ENCODE data around the gene PALD1. TPM values are rescaled to one million over a fixed set of nuclear protein-coding genes. Genes with fewer than 3 reads are reported as not detected.
A peak's percentile ranks its signal among the peaks of the same experiment; 100 is the strongest.
"Not testable (repeated sequence)": the region's sequence is repeated elsewhere in the genome, so short reads cannot be mapped to it uniquely, and the experiment has no call there.

The PALD1 gene
- total RNA-seq, 2 experiments from 2014 or later: 0.41 to 0.48 TPM

DNA sequence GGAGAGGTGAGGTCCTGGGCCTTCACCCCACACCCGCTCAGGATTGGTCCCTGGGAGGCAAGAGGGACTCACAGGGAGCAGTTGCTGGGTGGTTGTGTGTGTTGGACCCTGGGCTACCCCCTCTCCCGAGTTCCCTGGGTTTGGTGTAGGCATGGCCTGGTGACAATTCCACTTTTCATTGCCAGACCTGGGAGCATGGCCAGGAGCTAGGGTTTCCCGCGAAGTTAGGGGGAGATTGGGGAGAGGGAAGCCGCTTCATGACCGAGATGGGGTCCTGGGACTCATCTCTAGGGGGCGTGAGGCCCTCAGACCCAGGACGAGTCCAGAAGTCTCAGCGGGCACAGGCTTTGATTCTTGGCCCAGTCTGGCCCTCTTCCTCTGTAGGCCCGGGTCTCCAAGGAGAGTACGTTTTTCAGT is 606 bp downstream of the PALD1 start:
- H3K4me1 Mint-ChIP-seq (ENCODE audit: low read depth): peaks cover 32% of the 10 kb centered on the region
- no peaks in the 10 kb centered on the region for H3K36me3 Mint-ChIP-seq
- intact Hi-C loops (cut with micrococcal nuclease): loop anchor here (5.0 kb wide), 2 partner anchors 77 to 338 kb away; partner anchors contain the start of genes EIF4EBP2 and SGPL1
- CTCF ChIA-PET: interaction anchor here (0.7 kb wide), 1 partner anchor 257 kb away, joined by 3 read pairs; no protein-coding TSS in a partner anchor
- no peaks in the 10 kb centered on the region for H3K9me3 Mint-ChIP-seq
- DNase-seq: no peak
- H3K4me3 Mint-ChIP-seq: no peak overlapping the region
- POLR2A ChIA-PET: no interaction called here
- no peak overlapping the region for H3K27ac Mint-ChIP-seq
- H3K27me3 Mint-ChIP-seq: peaks cover 10% of the 10 kb centered on the region

DNA sequence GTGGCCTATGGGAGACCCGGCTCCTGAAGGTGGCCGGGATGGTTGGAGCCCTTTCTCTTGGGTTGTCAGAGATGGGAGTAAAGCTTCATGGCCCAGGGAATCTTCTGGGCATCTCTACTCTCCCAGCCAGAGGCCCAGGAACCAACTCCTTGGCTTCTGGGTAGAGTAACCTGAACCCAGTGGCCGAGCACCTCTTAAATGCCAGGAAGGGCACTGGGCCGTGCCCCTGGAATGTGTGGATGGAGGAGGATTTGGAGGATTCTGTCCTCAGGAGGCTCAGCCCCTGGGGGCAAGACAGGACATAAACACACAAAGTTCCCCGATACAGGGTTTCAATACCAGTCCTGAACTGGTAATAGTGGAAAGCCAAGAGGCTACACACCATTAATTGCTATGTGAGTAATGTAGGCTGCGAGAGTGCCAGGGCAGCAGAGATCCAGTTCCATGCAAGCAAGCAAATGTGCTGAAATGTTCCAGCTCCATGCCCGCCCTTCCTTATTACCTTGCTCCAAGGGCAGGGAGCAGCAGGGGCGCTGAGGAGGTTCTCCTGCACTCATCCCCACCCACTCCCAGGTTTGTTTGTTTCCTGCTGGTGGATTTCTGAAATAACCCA is 1.2 kb downstream of the PALD1 start:
- Mint-ChIP-seq H3K27me3 (peaks cover 10% of the 10 kb centered on the region), H3K4me1 (ENCODE audit: low read depth) (peaks cover 32% of the 10 kb centered on the region), H3K9me3 (no peaks in the 10 kb centered on the region), H3K36me3 (no peaks in the 10 kb centered on the region), H3K27ac (no peak overlapping the region), H3K4me3 (peak overlapping the region; percentile 17)
- CTCF ChIA-PET: interaction anchor here (0.7 kb wide), 1 partner anchor 258 kb away, joined by 3 read pairs; no protein-coding TSS in a partner anchor
- DNase-seq: no peak
- POLR2A ChIA-PET: no interaction called here
- intact Hi-C loops (cut with micrococcal nuclease): loop anchor here (5.0 kb wide), 2 partner anchors 77 to 338 kb away; partner anchors contain the start of genes EIF4EBP2 and SGPL1

DNA sequence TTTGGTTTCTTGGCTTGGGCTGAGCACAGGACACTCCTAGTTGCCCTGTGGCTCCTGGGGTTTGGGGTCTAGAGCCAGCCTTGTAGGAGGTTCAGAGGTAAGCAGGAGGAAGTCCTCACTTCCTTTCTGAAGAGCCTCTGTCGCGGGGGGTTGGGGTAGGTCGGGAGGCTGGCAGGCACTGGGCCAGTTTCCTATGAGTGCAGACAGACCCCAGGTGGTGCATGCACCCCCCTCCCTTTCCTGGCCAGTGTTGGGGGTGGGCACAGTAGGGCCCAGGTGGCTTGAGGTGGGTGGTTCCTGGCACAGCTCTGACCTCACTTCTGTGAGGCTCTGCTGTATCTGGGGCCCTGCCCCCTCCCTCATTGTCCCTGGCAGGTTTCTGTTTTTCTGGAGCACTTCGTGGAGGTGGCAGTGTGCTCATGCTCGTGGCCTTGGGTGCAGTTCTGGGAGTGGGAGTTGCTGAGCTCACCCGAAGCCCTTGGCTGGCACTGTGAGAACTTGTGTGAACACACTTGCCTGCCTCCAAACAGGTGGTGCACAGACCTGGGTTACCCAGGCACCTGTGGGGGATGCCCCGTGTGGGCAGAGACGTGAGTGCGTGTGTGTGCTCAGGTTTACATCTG is 1.8 kb downstream of the PALD1 start:
- Mint-ChIP-seq H3K4me3 (peak overlapping the region; percentile 17), H3K27me3 (peaks cover 8% of the 10 kb centered on the region)
- CTCF ChIA-PET: interaction anchor here (0.6 kb wide), 1 partner anchor 320 kb away, joined by 3 read pairs; no protein-coding TSS in a partner anchor

DNA sequence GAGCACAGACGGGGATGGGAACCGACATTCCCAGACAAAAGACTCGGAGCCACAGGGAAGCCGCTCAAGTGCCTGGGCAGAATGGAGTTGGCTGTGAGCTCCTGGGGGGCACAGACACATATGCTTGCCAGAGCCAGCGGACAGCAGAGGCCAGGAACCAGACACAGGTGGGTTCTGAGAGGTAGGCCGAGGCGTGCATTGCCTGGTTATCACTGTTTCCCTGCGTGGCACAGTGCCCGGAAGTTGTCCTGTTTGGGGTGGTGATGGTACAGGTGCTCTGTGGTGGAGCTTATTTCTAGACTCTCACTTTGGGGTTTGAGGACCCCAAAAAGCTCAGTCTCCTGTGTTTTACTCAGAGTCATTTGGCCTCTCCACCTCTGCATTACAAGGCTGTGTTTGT is 2.5 kb downstream of the PALD1 start:
- intact Hi-C loops (cut with micrococcal nuclease): no loop called here
- no peaks in the 10 kb centered on the region for H3K9me3 Mint-ChIP-seq
- H3K4me1 Mint-ChIP-seq (ENCODE audit: low read depth): peaks cover 32% of the 10 kb centered on the region
- no peak overlapping the region for H3K27ac Mint-ChIP-seq
- DNase-seq: no peak
- ChIA-PET POLR2A (no interaction called here), CTCF (interaction anchor here (0.6 kb wide), 1 partner anchor 320 kb away, joined by 3 read pairs; no protein-coding TSS in a partner anchor)
- peaks cover 8% of the 10 kb centered on the region for H3K27me3 Mint-ChIP-seq
- H3K4me3 Mint-ChIP-seq: no peak overlapping the region
- H3K36me3 Mint-ChIP-seq: no peaks in the 10 kb centered on the region

More for the DNA sequence above, 1.8 kb downstream of the PALD1 start:
- intact Hi-C loops (cut with micrococcal nuclease): no loop called here
- H3K9me3 Mint-ChIP-seq: no peaks in the 10 kb centered on the region
- no peaks in the 10 kb centered on the region for H3K36me3 Mint-ChIP-seq
- POLR2A ChIA-PET: no interaction called here
- peak; percentile 25 for DNase-seq
- H3K4me1 Mint-ChIP-seq (ENCODE audit: low read depth): peaks cover 32% of the 10 kb centered on the region
- H3K27ac Mint-ChIP-seq: no peak overlapping the region

DNA sequence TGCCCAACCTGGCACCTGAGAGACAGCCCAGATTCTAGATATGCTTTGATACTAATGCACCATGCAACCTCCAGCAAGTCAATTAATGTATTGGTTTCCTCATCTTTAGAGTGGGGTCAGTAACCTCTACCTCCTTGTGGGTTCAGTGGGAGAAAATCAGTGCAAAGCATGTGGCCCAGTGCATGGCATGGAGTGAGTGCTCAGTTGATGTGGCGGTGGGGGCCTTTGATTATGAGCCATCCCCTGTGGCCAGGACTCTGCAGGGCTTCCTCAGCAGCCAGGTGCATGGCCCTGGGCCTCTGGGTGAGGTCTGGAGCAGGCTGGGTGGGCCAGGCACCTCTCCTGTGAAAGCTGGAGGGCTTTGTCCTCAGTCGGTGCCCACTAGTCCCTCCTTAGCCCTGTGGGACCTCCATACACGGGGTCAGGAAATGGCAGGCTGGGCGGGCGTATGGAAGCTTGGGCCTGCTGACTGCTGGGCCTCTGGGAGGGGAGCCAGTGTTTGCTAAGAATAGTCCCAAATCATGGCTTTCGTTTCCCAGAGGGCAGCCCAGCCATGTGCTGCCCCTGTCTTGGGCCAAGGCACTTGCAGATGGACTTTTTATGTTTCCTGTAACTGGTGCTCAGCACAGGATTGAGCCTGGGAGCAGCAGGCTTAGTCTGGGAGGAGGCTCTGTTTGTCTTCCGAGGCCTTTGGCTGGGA is 3.4 kb downstream of the PALD1 start:
- Mint-ChIP-seq H3K36me3 (no peaks in the 10 kb centered on the region), H3K4me1 (ENCODE audit: low read depth) (peaks cover 29% of the 10 kb centered on the region), H3K4me3 (no peak overlapping the region), H3K27me3 (peaks cover 6% of the 10 kb centered on the region), H3K27ac (no peak overlapping the region), H3K9me3 (no peaks in the 10 kb centered on the region)
- intact Hi-C loops (cut with micrococcal nuclease): no loop called here
- ChIA-PET POLR2A (no interaction called here), CTCF (no interaction called here)
- no peak for DNase-seq

DNA sequence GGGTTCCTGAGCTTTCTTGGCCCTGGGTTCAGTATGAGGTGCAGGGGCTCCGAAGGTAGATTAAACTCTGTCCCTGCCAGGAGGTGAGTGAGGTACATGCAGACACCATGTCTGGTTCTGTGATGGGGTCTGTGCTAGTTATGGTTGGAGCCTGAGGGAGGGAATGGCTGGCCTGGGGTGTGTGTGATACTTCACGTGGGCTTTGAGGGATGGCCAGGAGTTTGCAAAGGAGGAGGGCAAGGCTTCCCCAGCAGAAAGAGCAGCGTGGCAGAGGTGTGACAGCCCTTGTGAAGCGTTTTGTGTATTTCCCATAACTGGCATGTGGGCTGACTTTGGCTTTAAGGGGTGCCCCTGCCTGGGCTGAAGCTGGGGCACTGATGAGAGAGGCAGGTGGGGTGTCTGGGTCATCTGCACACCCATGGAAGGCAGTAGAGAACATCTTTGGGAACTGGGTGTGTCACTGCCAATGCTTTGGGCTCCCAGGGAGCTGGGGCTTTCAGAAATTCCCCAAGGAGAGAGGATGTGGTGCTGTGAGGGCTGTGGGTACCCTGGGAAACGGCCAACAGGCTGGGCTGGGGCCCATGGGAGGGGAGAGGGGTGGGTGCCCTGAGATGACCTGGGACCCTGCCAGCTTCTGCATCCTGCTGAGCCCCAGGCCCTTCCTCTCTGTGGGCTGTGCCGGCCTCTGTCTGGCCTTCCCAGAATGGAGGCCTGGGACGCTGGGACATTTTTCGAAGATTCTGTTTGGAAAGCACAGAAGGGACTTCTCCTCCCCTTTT is 4.6 kb downstream of the PALD1 start:
- Mint-ChIP-seq H3K4me1 (ENCODE audit: low read depth) (peaks cover 19% of the 10 kb centered on the region), H3K27me3 (peaks cover 2% of the 10 kb centered on the region), H3K4me3 (no peak overlapping the region), H3K9me3 (no peaks in the 10 kb centered on the region), H3K27ac (no peak overlapping the region), H3K36me3 (no peaks in the 10 kb centered on the region)
- ChIA-PET POLR2A (no interaction called here), CTCF (no interaction called here)
- DNase-seq: no peak
- intact Hi-C loops (cut with micrococcal nuclease): no loop called here

DNA sequence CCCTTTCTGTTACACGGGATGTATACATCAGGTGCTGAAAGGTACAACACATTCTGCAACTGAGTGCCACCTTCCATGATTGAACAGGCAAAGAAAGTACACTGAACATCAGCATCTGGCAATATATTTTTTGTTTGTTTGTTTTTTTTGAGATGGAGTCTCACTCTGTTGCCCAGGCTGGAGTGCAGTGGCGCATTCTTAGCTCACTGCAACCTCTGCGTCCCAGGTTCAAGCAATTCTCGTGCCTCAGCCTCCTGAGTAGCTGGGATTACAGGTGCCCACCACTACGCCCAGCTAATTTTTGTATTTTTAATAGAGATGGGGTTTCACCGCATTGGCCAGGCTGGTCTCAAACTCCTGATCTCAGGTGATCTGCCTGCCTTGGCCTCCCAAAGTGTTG is 5.3 kb downstream of the PALD1 start:
- H3K9me3 Mint-ChIP-seq; DNase-seq; POLR2A ChIA-PET; CTCF ChIA-PET; intact Hi-C loops (cut with micrococcal nuclease); H3K36me3 Mint-ChIP-seq; H3K27ac Mint-ChIP-seq; H3K4me3 Mint-ChIP-seq; H3K27me3 Mint-ChIP-seq: not testable (repeated sequence)
- H3K4me1 Mint-ChIP-seq (ENCODE audit: low read depth): peaks cover 19% of the 10 kb centered on the region

DNA sequence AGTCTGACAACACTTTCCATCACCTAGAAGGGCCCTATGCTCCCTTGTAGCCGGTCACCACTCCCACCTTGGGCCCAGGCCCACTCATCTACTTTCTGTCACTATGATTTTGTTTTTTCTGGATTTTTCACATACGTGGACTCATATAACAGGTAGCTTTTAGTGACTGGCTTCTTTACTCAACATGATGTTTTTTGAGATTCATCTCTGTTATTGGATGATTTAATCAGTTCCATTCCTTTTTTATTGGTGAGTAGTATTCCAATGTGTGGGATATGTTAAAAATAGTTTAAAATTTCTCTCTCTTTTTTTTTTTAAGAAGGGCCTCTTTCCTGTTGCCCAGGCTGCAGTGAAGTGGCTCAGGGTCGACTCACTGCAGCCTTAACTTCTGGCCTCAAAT is 9.3 kb downstream of the PALD1 start:
- no peaks in the 10 kb centered on the region for H3K36me3 Mint-ChIP-seq
- ChIA-PET CTCF (no interaction called here), POLR2A (no interaction called here)
- H3K27ac Mint-ChIP-seq: no peak overlapping the region
- H3K9me3 Mint-ChIP-seq: no peaks in the 10 kb centered on the region
- no peaks in the 10 kb centered on the region for H3K27me3 Mint-ChIP-seq
- intact Hi-C loops (cut with micrococcal nuclease): no loop called here
- DNase-seq: no peak
- no peaks in the 10 kb centered on the region for H3K4me1 Mint-ChIP-seq (ENCODE audit: low read depth)
- no peak overlapping the region for H3K4me3 Mint-ChIP-seq

DNA sequence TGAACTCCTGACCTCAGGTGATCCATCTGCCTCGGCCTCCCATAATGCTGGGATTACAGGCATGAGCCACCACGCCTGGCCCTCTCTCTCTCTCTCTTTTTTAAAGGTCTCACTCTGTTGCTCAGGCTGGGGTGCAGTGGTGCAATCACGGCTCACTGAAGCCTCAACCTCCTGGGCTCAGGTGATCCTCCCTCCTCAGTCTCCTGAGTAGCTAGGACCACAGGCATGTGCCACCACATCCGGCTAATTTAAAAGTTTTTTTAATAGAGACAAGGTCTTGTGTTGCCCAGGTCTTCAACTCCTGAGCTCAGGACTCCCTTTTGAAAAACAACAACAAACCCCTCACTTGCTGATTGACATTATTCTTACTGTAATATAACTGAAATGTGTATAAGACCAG is 11.6 kb downstream of the PALD1 start:
- DNase-seq: no peak
- H3K4me1 Mint-ChIP-seq (ENCODE audit: low read depth): peaks cover 12% of the 10 kb centered on the region
- H3K4me3 Mint-ChIP-seq: no peak overlapping the region
- no peaks in the 10 kb centered on the region for H3K9me3 Mint-ChIP-seq
- ChIA-PET CTCF (no interaction called here), POLR2A (no interaction called here)
- H3K36me3 Mint-ChIP-seq: no peaks in the 10 kb centered on the region
- peaks cover 6% of the 10 kb centered on the region for H3K27me3 Mint-ChIP-seq
- intact Hi-C loops (cut with micrococcal nuclease): no loop called here
- no peak overlapping the region for H3K27ac Mint-ChIP-seq

DNA sequence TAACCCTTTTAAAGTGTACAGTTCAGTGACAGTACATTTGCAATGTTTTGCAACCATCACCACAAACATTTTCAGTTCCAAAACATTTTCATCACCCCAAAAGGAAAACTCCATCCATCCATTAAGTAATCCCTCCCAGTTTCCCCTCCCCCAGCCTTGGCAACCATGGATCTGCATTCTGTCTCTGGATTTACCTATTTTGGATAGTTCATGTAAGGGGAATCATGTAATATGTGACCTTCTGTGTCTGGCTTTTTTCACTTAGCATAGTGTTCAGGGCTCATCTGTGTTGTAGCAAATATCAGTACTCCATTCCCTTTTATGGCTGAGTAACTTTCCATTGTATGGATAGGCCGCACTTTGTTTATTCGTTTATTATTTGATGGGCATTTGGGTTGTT is 13.0 kb downstream of the PALD1 start:
- no peak overlapping the region for H3K27ac Mint-ChIP-seq
- DNase-seq: no peak
- H3K4me3 Mint-ChIP-seq: no peak overlapping the region
- no peaks in the 10 kb centered on the region for H3K9me3 Mint-ChIP-seq
- peaks cover 10% of the 10 kb centered on the region for H3K27me3 Mint-ChIP-seq
- intact Hi-C loops (cut with micrococcal nuclease): no loop called here
- H3K4me1 Mint-ChIP-seq (ENCODE audit: low read depth): peaks cover 16% of the 10 kb centered on the region
- H3K36me3 Mint-ChIP-seq: no peaks in the 10 kb centered on the region
- POLR2A ChIA-PET: no interaction called here
- CTCF ChIA-PET: no interaction called here

DNA sequence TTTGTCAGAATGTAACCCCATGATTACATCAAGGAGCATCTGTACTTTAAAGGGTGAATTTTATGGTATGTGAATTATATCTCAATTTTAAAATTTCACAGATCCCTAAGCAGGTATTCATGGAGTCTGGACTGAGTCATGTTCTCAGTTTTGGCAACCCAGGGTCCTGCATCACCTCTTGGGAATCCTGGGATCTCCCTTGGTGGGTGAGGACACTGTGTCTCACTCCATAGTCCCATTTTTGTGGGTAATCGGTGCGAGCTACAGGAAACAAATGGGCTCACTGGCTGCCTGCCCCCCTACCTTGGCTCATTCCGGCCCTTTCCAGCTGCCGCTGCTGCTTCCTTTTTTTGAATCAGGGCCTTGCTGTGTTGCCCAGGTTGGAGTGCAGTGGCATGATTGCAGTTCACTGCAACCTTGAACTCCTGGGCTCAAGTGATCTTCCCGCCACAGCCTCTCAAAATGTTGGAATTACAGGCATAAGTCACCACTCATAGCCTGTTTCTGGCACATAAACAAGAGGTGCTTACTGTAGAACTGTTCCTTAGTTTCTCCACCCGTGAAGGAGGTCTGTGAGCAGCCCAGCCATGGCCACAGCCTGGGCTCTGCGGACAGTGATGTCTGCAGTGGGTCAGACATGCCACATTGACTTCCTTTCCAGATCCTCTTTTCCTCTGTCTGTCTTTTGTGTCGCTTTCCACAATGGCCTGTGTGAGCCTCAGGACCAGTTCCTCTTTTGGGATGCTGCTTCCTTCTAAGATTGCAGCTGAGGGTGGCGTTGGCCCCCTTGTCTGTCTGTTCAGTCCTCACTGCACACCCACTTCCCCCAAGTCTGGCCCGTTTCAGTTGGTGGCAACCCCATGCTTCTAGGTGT is 14.5 kb downstream of the PALD1 start:
- intact Hi-C loops (cut with micrococcal nuclease): no loop called here
- Mint-ChIP-seq H3K4me3 (no peak overlapping the region), H3K36me3 (no peaks in the 10 kb centered on the region), H3K9me3 (no peaks in the 10 kb centered on the region), H3K4me1 (ENCODE audit: low read depth) (peaks cover 16% of the 10 kb centered on the region), H3K27ac (no peak overlapping the region), H3K27me3 (peaks cover 12% of the 10 kb centered on the region)
- POLR2A ChIA-PET: no interaction called here
- no peak for DNase-seq
- CTCF ChIA-PET: interaction anchor here (0.5 kb wide), 1 partner anchor 32 kb away, joined by 3 read pairs; no protein-coding TSS in a partner anchor
